PFSK-1 (cell line): ENCODE measurements around the gene IL1R2.

Source experiments
- FOXP2 ChIP-seq: optimal IDR thresholded peaks from 2 replicates; pipeline ENCODE3; 2011; ENCODE audit warnings: borderline replicate concordance, control low read depth, inconsistent platforms; ENCODE audit not compliant: insufficient read depth; ENCODE audit errors: extremely low read length, extremely low read depth
- POLR2AphosphoS5 ChIP-seq: IDR thresholded peaks from 2 replicates; pipeline ENCODE4 v1.6.1; 2012; ENCODE audit warnings: low read depth, mild to moderate bottlenecking, control low read depth, low read length, moderate library complexity
- REST ChIP-seq, 2 experiments: IDR thresholded peaks; 2 replicates each; pipeline versions ENCODE4 v1.6.1 to v1.8.0; 2011 to 2012; ENCODE audit warnings: low read depth in 2 of 2, low read length in 2 of 2, control low read depth in 1 of 2, inconsistent platforms in 1 of 2, mild to moderate bottlenecking in 1 of 2, moderate library complexity in 1 of 2; ENCODE audit not compliant: insufficient read depth in 1 of 2
- SIN3A ChIP-seq: IDR thresholded peaks from 2 replicates; pipeline ENCODE4 v1.6.1; 2012; ENCODE audit warnings: mild to moderate bottlenecking, low read length, moderate library complexity, borderline replicate concordance; ENCODE audit not compliant: insufficient read depth
- TAF1 ChIP-seq: IDR thresholded peaks from 2 replicates; pipeline ENCODE4 v1.6.1; 2012; ENCODE audit warnings: low read length, control low read depth, borderline replicate concordance; ENCODE audit not compliant: insufficient read depth

IL1R2 gene

DNA sequence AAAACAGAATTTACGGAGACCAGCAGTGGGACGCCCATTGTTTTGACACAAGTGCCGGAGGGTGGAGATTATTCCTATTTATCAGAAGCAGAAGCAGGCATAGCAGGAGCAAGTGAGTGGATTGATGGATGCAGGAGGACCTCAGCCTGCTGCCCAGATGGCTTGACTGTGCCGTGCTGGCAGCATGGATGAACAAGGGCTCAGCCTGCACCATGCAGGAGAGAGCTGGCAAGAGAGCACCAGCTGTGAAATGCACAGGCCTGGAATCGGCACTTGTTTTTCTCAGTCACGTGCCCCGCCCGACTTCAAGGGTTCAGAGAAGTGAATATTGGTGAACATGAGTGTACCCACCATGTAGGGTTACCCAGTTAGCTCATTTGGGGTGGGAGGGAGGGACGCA, 4.0 kb downstream of the IL1R2 start:
- TF ChIP-seq FOXP2 (no peak), REST (IDR thresholded peaks at IDR 0.05; ENCODE audit: insufficient read depth in 1 of 2, low read depth in 2 of 2, low read length in 2 of 2) (no peak), POLR2AphosphoS5 (no peak), TAF1 (no peak), SIN3A (no peak)

DNA sequence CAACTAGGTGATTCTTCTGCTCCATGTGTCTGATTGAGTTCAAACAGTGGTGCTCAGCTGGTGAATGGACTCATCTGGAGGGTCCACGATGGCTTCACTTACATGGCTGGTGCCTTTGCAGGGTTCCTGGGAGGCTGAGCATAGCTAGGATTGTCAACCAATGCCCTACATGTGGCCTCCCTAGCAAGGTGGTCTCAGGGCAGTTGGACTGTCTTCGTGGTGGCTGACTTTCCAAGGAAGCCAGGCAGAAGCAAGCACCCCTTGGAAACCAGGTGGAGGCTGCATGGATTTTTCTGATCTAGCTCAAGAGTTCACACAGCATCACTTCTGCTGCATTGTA, 6.8 kb downstream of the IL1R2 start:
- TF ChIP-seq TAF1 (no peak), POLR2AphosphoS5 (no peak), FOXP2 (no peak), SIN3A (no peak), REST (IDR thresholded peaks at IDR 0.05; ENCODE audit: insufficient read depth in 1 of 2, low read depth in 2 of 2, low read length in 2 of 2) (no peak)

DNA sequence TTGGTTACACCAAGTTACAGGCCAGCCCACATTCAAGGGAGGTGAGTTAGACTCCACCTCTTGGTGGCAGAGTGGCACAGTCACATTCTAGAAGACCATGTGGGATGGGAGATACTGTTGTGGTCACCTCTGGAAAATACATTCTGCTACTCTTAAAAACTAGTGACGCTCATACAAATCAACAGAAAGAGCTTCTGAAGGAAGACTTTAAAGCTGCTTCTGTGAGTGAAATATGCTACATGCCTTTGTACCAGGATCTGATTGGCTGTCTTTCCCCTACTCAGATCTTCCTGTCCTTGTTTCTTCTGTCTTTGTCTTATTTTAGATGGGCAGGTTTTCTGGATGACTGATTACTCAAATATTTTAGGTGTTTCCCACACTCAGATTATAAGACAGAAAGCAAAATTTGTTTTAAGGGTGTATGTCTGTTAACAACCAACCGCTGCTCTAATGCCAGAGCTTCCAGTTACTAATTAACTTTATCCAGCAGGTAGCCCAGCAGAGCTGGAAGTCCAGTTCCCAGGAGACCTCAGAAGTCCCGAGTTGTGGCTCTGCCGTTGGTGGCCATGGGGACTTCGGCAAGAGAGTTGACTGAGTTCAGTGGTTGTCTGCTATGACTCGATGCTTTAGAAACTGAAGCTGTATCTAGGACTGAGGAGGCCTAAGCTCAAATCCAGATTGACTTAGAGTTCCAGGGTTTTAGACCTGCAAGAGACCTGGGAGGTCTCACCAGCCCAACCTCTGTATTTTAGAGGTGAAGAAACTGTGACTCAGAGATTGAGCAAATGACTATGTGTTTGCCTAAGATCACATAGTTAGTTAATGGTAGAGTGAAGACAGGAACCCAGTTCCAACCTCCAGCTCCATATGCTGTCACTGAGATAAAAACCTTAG, 7.4 kb downstream of the IL1R2 start:
- TF ChIP-seq POLR2AphosphoS5 (no peak), FOXP2 (no peak), SIN3A (no peak), TAF1 (no peak), REST (IDR thresholded peaks at IDR 0.05; ENCODE audit: insufficient read depth in 1 of 2, low read depth in 2 of 2, low read length in 2 of 2) (no peak)

DNA sequence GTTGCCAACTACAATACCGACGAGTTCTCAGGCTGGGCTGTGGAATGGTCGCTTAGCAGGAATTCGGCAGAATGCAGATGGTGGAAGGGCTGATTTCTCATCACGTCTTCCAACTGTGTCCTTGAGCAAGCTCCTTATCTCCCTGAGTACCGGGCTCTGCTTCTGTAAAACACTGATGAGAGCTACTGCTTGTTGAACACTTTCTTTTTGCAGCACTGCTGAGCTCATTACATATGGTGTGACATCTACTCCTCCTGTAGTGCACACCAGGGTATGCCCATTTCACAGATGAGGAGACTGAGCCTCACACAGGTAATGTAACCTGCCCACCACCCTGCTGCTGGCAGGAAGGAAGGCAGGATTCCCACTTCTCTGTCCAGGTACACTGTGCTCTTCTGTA, 8.3 kb downstream of the IL1R2 start:
- TF ChIP-seq TAF1 (no peak), POLR2AphosphoS5 (no peak), SIN3A (no peak), REST (IDR thresholded peaks at IDR 0.05; ENCODE audit: insufficient read depth in 1 of 2, low read depth in 2 of 2, low read length in 2 of 2) (no peak), FOXP2 (no peak)
